Glutamatergic neuron (in vitro differentiated cells): Measurements from ENCODE around the gene SS18L1. TPM values are rescaled to one million over a fixed set of nuclear protein-coding genes. Genes with fewer than 3 reads are reported as not detected.
A peak's percentile ranks its signal among the peaks of the same experiment; 100 is the strongest.

Source experiments
- DNase-seq: peaks from one replicate; pipeline ENCODE4 v3.0.0; 2022
- H3K27ac Mint-ChIP-seq: one replicate; pipeline ENCODE4 v1.8.0; 2020; ENCODE audit warnings: mild to moderate bottlenecking, mixed read lengths, inconsistent platforms; ENCODE audit not compliant: unreplicated experiment
- H3K27me3 Mint-ChIP-seq: one replicate; pipeline ENCODE4 v1.8.0; 2020; ENCODE audit warnings: mild to moderate bottlenecking, moderate library complexity, mixed read lengths, inconsistent platforms; ENCODE audit not compliant: unreplicated experiment
- H3K36me3 Mint-ChIP-seq: one replicate; pipeline ENCODE4 v1.8.0; 2020; ENCODE audit warnings: mild to moderate bottlenecking, mixed read lengths, inconsistent platforms; ENCODE audit not compliant: unreplicated experiment
- H3K4me1 Mint-ChIP-seq: one replicate; pipeline ENCODE4 v1.8.0; 2020; ENCODE audit warnings: mild to moderate bottlenecking, low read depth, mixed read lengths, inconsistent platforms; ENCODE audit not compliant: unreplicated experiment
- H3K4me3 Mint-ChIP-seq: one replicate; pipeline ENCODE4 v1.8.0; 2020; ENCODE audit warnings: mild to moderate bottlenecking, mixed read lengths, inconsistent platforms; ENCODE audit not compliant: unreplicated experiment
- H3K9me3 Mint-ChIP-seq: one replicate; pipeline ENCODE4 v1.8.0; 2020; ENCODE audit warnings: mild to moderate bottlenecking, moderate library complexity, mixed read lengths, inconsistent platforms; ENCODE audit not compliant: unreplicated experiment
- CTCF ChIP-seq: fragments of 200-600 bp; sonication (generic); IDR thresholded peaks from one replicate; pipeline ENCODE4 v1.5.0; 2021; ENCODE audit not compliant: partially characterized antibody, unreplicated experiment
- total RNA-seq: library from RNA; stranded (reverse); fragmentation: NEBNext Ultra II Directional; extraction: Animal tissue kit (Norgen Biotek cat#: 25700); gene quantifications from one replicate; pipeline ENCODE4 v1.2.1, GENCODE V29; 2021; ENCODE audit not compliant: unreplicated experiment

SS18L1 gene
- total RNA-seq, 1 donor from 2014 or later, result 50.4 TPM

- H3K36me3 Mint-ChIP-seq, result peaks cover 3% of the 10 kb centered on the region
- H3K4me3 Mint-ChIP-seq, result no peak overlapping the region
- peaks cover 2% of the 10 kb centered on the region for H3K27me3 Mint-ChIP-seq
- no peak for TF ChIP-seq CTCF
- peaks cover 5% of the 10 kb centered on the region for H3K9me3 Mint-ChIP-seq
- DNase-seq, result no peak
- peaks cover 6% of the 10 kb centered on the region for H3K4me1 Mint-ChIP-seq
- H3K27ac Mint-ChIP-seq, result no peak overlapping the region
Measured at GRCh38 chr20:62175711-62176110, 32.1 kb downstream of the SS18L1 start.

GRCh38 chr20:62176866-62177265 lies 33.3 kb downstream of the SS18L1 start:
- DNase-seq, result no peak
- H3K9me3 Mint-ChIP-seq, result peaks cover 5% of the 10 kb centered on the region
- TF ChIP-seq CTCF, result no peak
- peaks cover 3% of the 10 kb centered on the region for H3K36me3 Mint-ChIP-seq
- H3K4me3 Mint-ChIP-seq, result no peak overlapping the region
- peaks cover 2% of the 10 kb centered on the region for H3K27me3 Mint-ChIP-seq
- H3K4me1 Mint-ChIP-seq, result peaks cover 6% of the 10 kb centered on the region
- no peak overlapping the region for H3K27ac Mint-ChIP-seq

GRCh38 chr20:62177307-62177706 lies 33.7 kb downstream of the SS18L1 start:
- H3K4me1 Mint-ChIP-seq, result peaks cover 6% of the 10 kb centered on the region
- DNase-seq, result peak; percentile 37
- no peak for TF ChIP-seq CTCF
- peak overlapping the region; percentile 6 for H3K27ac Mint-ChIP-seq
- H3K4me3 Mint-ChIP-seq, result peak overlapping the region; percentile 40
- peaks cover 2% of the 10 kb centered on the region for H3K27me3 Mint-ChIP-seq
- peaks cover 3% of the 10 kb centered on the region for H3K36me3 Mint-ChIP-seq
- peaks cover 5% of the 10 kb centered on the region for H3K9me3 Mint-ChIP-seq

- Mint-ChIP-seq H3K27ac (no peak overlapping the region), H3K4me1 (peaks cover 8% of the 10 kb centered on the region), H3K9me3 (peaks cover 7% of the 10 kb centered on the region), H3K4me3 (no peak overlapping the region), H3K36me3 (peaks cover 3% of the 10 kb centered on the region), H3K27me3 (peaks cover 4% of the 10 kb centered on the region)
- no peak for TF ChIP-seq CTCF
- peak; percentile 10 for DNase-seq
Measured at GRCh38 chr20:62178316-62179161, 35.0 kb downstream of the SS18L1 start.

- no peak for TF ChIP-seq CTCF
- DNase-seq, result peak; percentile 8
- H3K4me3 Mint-ChIP-seq, result no peak overlapping the region
Measured at GRCh38 chr20:62179162-62179504, 35.6 kb downstream of the SS18L1 start.

More at GRCh38 chr20:62179162-62179504, 35.6 kb downstream of the SS18L1 start:
- H3K27me3 Mint-ChIP-seq, result peaks cover 4% of the 10 kb centered on the region
- peaks cover 7% of the 10 kb centered on the region for H3K9me3 Mint-ChIP-seq
- peaks cover 10% of the 10 kb centered on the region for H3K4me1 Mint-ChIP-seq
- H3K27ac Mint-ChIP-seq, result no peak overlapping the region
- peaks cover 1% of the 10 kb centered on the region for H3K36me3 Mint-ChIP-seq
